A549 (cell line): Measurements from ENCODE around the gene TCF25. TPM values are rescaled to one million over a fixed set of nuclear protein-coding genes. Genes with fewer than 3 reads are reported as not detected.

Experiments used
- ATAC-seq, 2 experiments: fragments of 200-7000 bp in 1 of 2; fragments of >200 bp in 1 of 2; cut with Nextera tagmentation in 1 of 2; cut with Tn5 transposase in 1 of 2; 3 replicates each; pipeline versions ENCODE4 v1.8.0 to v1.9.1; 2018 to 2020; ENCODE audit warnings: mild to moderate bottlenecking in 1 of 2, moderate library complexity in 1 of 2
- CTCF ChIA-PET: fragments of 300-600 bp; sonication (Branson Sonifier 250); formaldehyde crosslinking; extraction: SDS; loops from one replicate; lab custom pipeline; 2021; ENCODE audit warnings: antibody characterized with exemption, inconsistent platforms; lab: Yijun Ruan, JAX
- POLR2A ChIA-PET: fragments of 350-600 bp; formaldehyde crosslinking; extraction: SDS; loops from one replicate; lab custom pipeline; 2021; ENCODE audit warnings: antibody characterized with exemption, inconsistent platforms; lab: Yijun Ruan, JAX
- DNase-seq, 2 experiments: peaks; one replicate each; pipeline versions ENCODE4 v3.0.0 to v3.0.0-alpha.2; 2011 to 2016; ENCODE audit warnings: low read depth in 1 of 2, low spot score in 1 of 2
- FAIRE-seq: peaks from 2 replicates; lab custom pipeline; 2011; peaks lifted over from hg19 to GRCh38; lab: Jason Lieb, UNC
- H3K27ac ChIP-seq, 2 experiments: fragments of >200 bp; sonication (Bioruptor Twin); formaldehyde crosslinking; 3 replicates each; pipeline ENCODE4 v1.5.1; 2016 to 2017
- H3K4me1 ChIP-seq: fragments of >200 bp; sonication (Bioruptor Twin); formaldehyde crosslinking; 3 replicates; pipeline ENCODE4 v1.6.1; 2016
- H3K4me2 ChIP-seq: fragments of >200 bp; sonication (Bioruptor Twin); formaldehyde crosslinking; 3 replicates; pipeline ENCODE4 v1.6.1; 2016
- H3K4me3 ChIP-seq: fragments of >200 bp; sonication (Bioruptor Twin); formaldehyde crosslinking; 3 replicates; pipeline ENCODE4 v1.5.1; 2016
- H3K9me3 ChIP-seq: fragments of >200 bp; sonication (Bioruptor Twin); formaldehyde crosslinking; 3 replicates; pipeline ENCODE4 v1.6.1; 2016
- CBX8 ChIP-seq: fragments of 200-600 bp; sonication (generic); IDR thresholded peaks from 2 replicates; pipeline ENCODE4 v1.6.1; 2016
- CEBPB ChIP-seq, 2 experiments: fragments of >200 bp in 1 of 2; sonication (Bioruptor Twin) in 1 of 2; formaldehyde crosslinking in 1 of 2; IDR thresholded peaks; 2 replicates each; pipeline ENCODE4 v1.6.1; 2012 to 2016
- CHD2 ChIP-seq: fragments of 150-350 bp; IDR thresholded peaks from 2 replicates; pipeline ENCODE4 v1.6.1; 2014; ENCODE audit warnings: low read length; ENCODE audit not compliant: partially characterized antibody
- CTCF ChIP-seq: fragments of >200 bp; sonication (Bioruptor Twin); formaldehyde crosslinking; IDR thresholded peaks from 3 replicates; pipeline ENCODE4 v1.5.1; 2016
- E2F6 ChIP-seq: IDR thresholded peaks from 2 replicates; pipeline ENCODE4 v1.6.1; 2012; ENCODE audit warnings: low read depth, borderline replicate concordance
- EHF ChIP-seq: fragments of 250-450 bp; sonication (Bioruptor Pico); IDR thresholded peaks from 2 replicates; pipeline ENCODE4 v1.5.0; 2020; ENCODE audit warnings: mild to moderate bottlenecking
- EHMT2 ChIP-seq: fragments of 200-600 bp; sonication (generic); IDR thresholded peaks from 2 replicates; pipeline ENCODE4 v1.6.1; 2016; ENCODE audit warnings: antibody characterized with exemption, low read depth, mild to moderate bottlenecking, moderate library complexity
- ESRRA ChIP-seq: fragments of 150-350 bp; IDR thresholded peaks from 2 replicates; pipeline ENCODE4 v1.6.1; 2014; ENCODE audit warnings: mild to moderate bottlenecking, low read length, borderline replicate concordance
- GATA3 ChIP-seq: IDR thresholded peaks from 2 replicates; pipeline ENCODE4 v1.6.1; 2012; ENCODE audit warnings: borderline replicate concordance
- HDAC2 ChIP-seq: fragments of 200-600 bp; sonication (generic); IDR thresholded peaks from 2 replicates; pipeline ENCODE4 v1.6.1; 2016
- HES2 ChIP-seq: fragments of >200 bp; sonication (Bioruptor Twin); formaldehyde crosslinking; IDR thresholded peaks from 2 replicates; pipeline ENCODE4 v1.6.1; 2016
- KDM5A ChIP-seq: fragments of 200-600 bp; sonication (generic); IDR thresholded peaks from 2 replicates; pipeline ENCODE4 v1.6.1; 2016; ENCODE audit warnings: antibody characterized with exemption, mild to moderate bottlenecking
- MAX ChIP-seq: IDR thresholded peaks from 2 replicates; pipeline ENCODE4 v1.6.1; 2012
- MYC ChIP-seq: IDR thresholded peaks from 2 replicates; pipeline ENCODE4 v1.6.1; 2012; ENCODE audit warnings: mild to moderate bottlenecking, inconsistent platforms, low read length, improper control_type of control experiment, borderline replicate concordance
- POLR2AphosphoS2 ChIP-seq: conservative IDR thresholded peaks from 2 replicates; pipeline ENCODE4 v1.6.1; 2012; ENCODE audit warnings: low read length, improper control_type of control experiment, inconsistent platforms
- RAD21 ChIP-seq, 2 experiments: fragments of >200 bp in 1 of 2; sonication (Bioruptor Twin) in 1 of 2; formaldehyde crosslinking in 1 of 2; IDR thresholded peaks in 1 of 2; conservative IDR thresholded peaks in 1 of 2; 2 replicates in 1 of 2; 3 replicates in 1 of 2; pipeline ENCODE4 v1.6.1; 2012 to 2018; ENCODE audit warnings: inconsistent platforms in 1 of 2
- SMC3 ChIP-seq: fragments of >200 bp; sonication (Bioruptor Twin); formaldehyde crosslinking; IDR thresholded peaks from 3 replicates; pipeline ENCODE4 v1.6.1; 2018; ENCODE audit warnings: inconsistent platforms
- ZC3H11A ChIP-seq: fragments of 450-650 bp; IDR thresholded peaks from 2 replicates; pipeline ENCODE4 v1.6.1; 2014; ENCODE audit warnings: antibody characterized with exemption, mild to moderate bottlenecking
- ZSCAN20 ChIP-seq: fragments of 250-450 bp; sonication (Bioruptor Pico); IDR thresholded peaks from 2 replicates; pipeline ENCODE4 v1.8.0; 2022; ENCODE audit warnings: mild to moderate bottlenecking, moderate library complexity
- WGBS: methylation state at CpG from one replicate; pipeline ENCODE4 v1.1.6; 2017; ENCODE audit errors: missing lambda C conversion rate; 5-methylcytosine and 5-hydroxymethylcytosine counted together
- polyA plus RNA-seq, 4 experiments: library from polyadenylated mRNA; depleted of rRNA in 3 of 4; stranded (reverse); fragments of >200 nt; fragmentation: RNase III in 1 of 4; extraction: RNeasy Plus Mini Kit Qiagen cat#74134 plus additional on column Dnase treatment in 1 of 4; gene quantifications; 2 replicates in 3 of 4; 3 replicates in 1 of 4; pipeline ENCODE4 v1.2.3, GENCODE V29; 2011 to 2017

Gene TCF25
- polyA plus RNA-seq, 2 of the 4 experiments (the other 2 are of a cell fraction) = 125 TPM

- TF ChIP-seq POLR2AphosphoS2 (no peak), ZSCAN20 (no peak)
These were observed 17.4 kb upstream of the TCF25 start (continued) for GRCh38 chr16:89855986-89856385.

GRCh38 chr16:89858973-89859614, 14.3 kb upstream of the TCF25 start:
- FAIRE-seq (no peak), DNase-seq (no peak), ATAC-seq (no peak)
- Histone ChIP-seq H3K27ac (no peak overlapping the region), H3K4me3 (no peak overlapping the region), H3K4me1 (peaks cover under 1% of the 10 kb centered on the region; the same call in 1 of the 3 replicates), H3K9me3 (no peaks in the 10 kb centered on the region), H3K4me2 (no peak overlapping the region)
- TF ChIP-seq CEBPB (IDR thresholded peaks at IDR 0.05) = no peak
- no peak for TF ChIP-seq ZC3H11A
- 86% methylated on average over 18 of the region's 25 CpGs for WGBS
- POLR2A ChIA-PET = no interaction called here
- CTCF ChIA-PET = interaction anchor here (0.8 to 6.5 kb wide), 11 partner anchors 11 to 159 kb away, joined by 3 to 79 read pairs (median 23); partner anchors contain the start of gene TCF25

- FAIRE-seq (no peak), DNase-seq (no peak), ATAC-seq (no peak)
- Histone ChIP-seq H3K4me2 (no peak overlapping the region), H3K9me3 (no peaks in the 10 kb centered on the region), H3K4me3 (no peak overlapping the region), H3K4me1 (peaks cover 4% of the 10 kb centered on the region; the same call in 1 of the 3 replicates), H3K27ac (no peak overlapping the region)
- ChIA-PET POLR2A (interaction anchor here (2.6 kb wide), 1 partner anchor 14 kb away, joined by 17 read pairs; the partner anchor contains the start of gene TCF25), CTCF (interaction anchor here (0.7 to 6.5 kb wide), 24 partner anchors 8 to 162 kb away, joined by 3 to 79 read pairs (median 12); partner anchors contain the start of genes MC1R and TCF25)
- TF ChIP-seq EHMT2 = no peak
- no peak for TF ChIP-seq CHD2
- TF ChIP-seq RAD21 (conservative IDR thresholded peaks at IDR 0.05 in 1 of 2, IDR thresholded peaks at IDR 0.05 in 1 of 2) = no peak
- no peak for TF ChIP-seq HES2
- no peak for TF ChIP-seq MYC
- TF ChIP-seq ESRRA = no peak
- no peak for TF ChIP-seq KDM5A
- TF ChIP-seq GATA3 = no peak
- WGBS = 88% methylated on average over 16 of the region's 16 CpGs
These were observed 13.8 kb upstream of the TCF25 start for GRCh38 chr16:89859615-89860007.

- H3K27ac ChIP-seq = no peak overlapping the region
- no peak overlapping the region for H3K4me2 ChIP-seq
- 15% methylated on average over 16 of the region's 28 CpGs for WGBS
- FAIRE-seq (no peak), ATAC-seq (peak; percentile 93 to 96), DNase-seq (peak; percentile 58 to 91)
- H3K9me3 ChIP-seq = no peaks in the 10 kb centered on the region
- POLR2A ChIA-PET = interaction anchor here (2.6 kb wide), 1 partner anchor 13 kb away, joined by 17 read pairs; the partner anchor contains the start of gene TCF25
- H3K4me1 ChIP-seq = peaks cover 4% of the 10 kb centered on the region; the same call in 1 of the 3 replicates
- no peak overlapping the region for H3K4me3 ChIP-seq
- TF ChIP-seq KDM5A (no peak), CTCF (peak; percentile 88), MAX (peak; percentile 46; the same call in 1 of the 2 replicates), CEBPB (IDR thresholded peaks at IDR 0.05) (no peak), EHF (CRISPR knock-in tag) (no peak), HDAC2 (no peak), RAD21 (conservative IDR thresholded peaks at IDR 0.05 in 1 of 2, IDR thresholded peaks at IDR 0.05 in 1 of 2) (peak; percentile 93), MYC (no peak), SMC3 (peak; percentile 80), CBX8 (no peak), E2F6 (no peak)
- CTCF ChIA-PET = interaction anchor here (0.6 to 6.5 kb wide), 63 partner anchors 10 to 283 kb away, joined by 3 to 79 read pairs (median 6); partner anchors contain the start of genes MC1R, SPIRE2, TCF25 and TUBB3
These were observed 12.6 kb upstream of the TCF25 start for GRCh38 chr16:89860747-89861304.
